K562 (cell line): ENCODE data around the gene SH3BP5L. TPM values are rescaled to one million over a fixed set of nuclear protein-coding genes. Genes with fewer than 3 reads are reported as not detected.
A peak's percentile ranks its signal among the peaks of the same experiment; 100 is the strongest.

ENCODE experiments used
- AFF1 ChIP-seq, 2 experiments: fragments of 450-650 bp; IDR thresholded peaks; 2 replicates each; pipeline ENCODE4 v1.6.1; 2018; ENCODE audit warnings: mild to moderate bottlenecking in 2 of 2, low read depth in 1 of 2; ENCODE audit not compliant: partially characterized antibody in 2 of 2
- BRF2 ChIP-seq: IDR thresholded peaks from 3 replicates; pipeline ENCODE4 v1.6.1; 2011; ENCODE audit warnings: borderline replicate concordance, mild to moderate bottlenecking; ENCODE audit not compliant: insufficient read length, insufficient read depth
- FUS ChIP-seq: fragments of 200-400 bp; formaldehyde crosslinking; optimal IDR thresholded peaks from 2 replicates; pipeline ENCODE3; 2017; ENCODE audit warnings: low read depth, low read length
- HINFP ChIP-seq: fragments of 450-650 bp; conservative IDR thresholded peaks from 2 replicates; pipeline ENCODE4 v1.6.1; 2016; ENCODE audit warnings: missing genetic modification characterization, low read depth, mild to moderate bottlenecking, control low read depth, missing compliant biosample characterization
- PHF21A ChIP-seq: fragments of 450-650 bp; IDR thresholded peaks from 2 replicates; pipeline ENCODE4 v1.6.1; 2017; ENCODE audit warnings: low read depth, borderline replicate concordance
- REST ChIP-seq, 2 experiments: fragments of 450-650 bp; formaldehyde crosslinking in 1 of 2; IDR thresholded peaks; 2 replicates each; pipeline versions ENCODE4 v1.4.0 to v1.6.1; 2014 to 2020; ENCODE audit warnings: mild to moderate bottlenecking in 2 of 2, borderline replicate concordance in 1 of 2, low read depth in 1 of 2
- SPI1 ChIP-seq: IDR thresholded peaks from 2 replicates; pipeline ENCODE4 v1.6.1; 2011; ENCODE audit warnings: low read depth, low read length, control low read depth, borderline replicate concordance
- TEAD4 ChIP-seq, 2 experiments: sonication (generic) in 1 of 2; formaldehyde crosslinking in 1 of 2; IDR thresholded peaks; 2 replicates each; pipeline versions ENCODE4 v1.6.1 to v1.8.0; 2012 to 2022; ENCODE audit warnings: borderline replicate concordance in 1 of 2, inconsistent platforms in 1 of 2, low read length in 1 of 2, mild to moderate bottlenecking in 1 of 2, missing genetic modification reagents in 1 of 2
- polyA plus RNA-seq, 8 experiments: library from polyadenylated mRNA; depleted of rRNA in 4 of 8; stranded (reverse) in 5 of 8; unstranded in 3 of 8; fragments of >200 nt; fragmentation: Nextera tagmentation in 2 of 8; fragmentation: Illumina TruSeq in 1 of 8; extraction: Ambion mirVana in 2 of 8; extraction: Trizol in 1 of 8; gene quantifications; 2 replicates each; pipeline versions ENCODE4 v1.2.1 to v1.2.3, GENCODE V29; 2011 to 2014; ENCODE audit warnings: inconsistent platforms in 1 of 8, missing spikeins in 1 of 8
- total RNA-seq, 7 experiments: library from RNA; depleted of rRNA in 6 of 7; stranded (reverse); fragments of >200 nt in 6 of 7; fragmentation: Illumina TruSeq in 2 of 7; extraction: Trizol in 2 of 7; gene quantifications; 2 replicates each; pipeline versions ENCODE4 v1.2.1 to v1.2.3, GENCODE V29; 2011 to 2021; ENCODE audit warnings: low replicate concordance in 1 of 7

SH3BP5L gene
- total and polyA plus RNA-seq, 9 of the 15 experiments (the other 6 are each of a cell fraction or from before 2014, with no cell fraction given): 1.9 to 26.5 (median 15.8) TPM

GRCh38 chr1:248872752-248873408 lies 47.2 kb upstream of the SH3BP5L start (continued):
- TF ChIP-seq BRF2 (no peak), FUS (no peak), TEAD4 (IDR thresholded peaks at IDR 0.05; ENCODE audit: low read length) (0 out of 2 replicates have a peak, but pooled peaks have one; percentile 2), TEAD4 (CRISPR knock-in tag; IDR thresholded peaks at IDR 0.05; ENCODE audit: borderline replicate concordance) (no peak), AFF1 (IDR thresholded peaks at IDR 0.05; ENCODE audit: low read depth in 1 of 2, partially characterized antibody in 2 of 2) (peak in 1 of 2 experiments; percentile 44), PHF21A (peak; percentile 41; the same call in 1 of the 2 replicates), HINFP (tag) (no peak), SPI1 (0 out of 2 replicates have a peak, but pooled peaks have one; percentile 25), REST (IDR thresholded peaks at IDR 0.05; ENCODE audit: borderline replicate concordance) (0 out of 2 replicates have a peak, but pooled peaks have one; percentile 1), REST (CRISPR knock-in tag; IDR thresholded peaks at IDR 0.05; ENCODE audit: low read depth) (0 out of 2 replicates have a peak, but pooled peaks have one; percentile 46)
